Adrenal gland (tissue), 12 donors: ENCODE measurements around the gene GOLGA6L7. TPM values are rescaled to one million over a fixed set of nuclear protein-coding genes. Genes with fewer than 3 reads are reported as not detected.
"Not testable (repeated sequence)": the region's sequence is repeated elsewhere in the genome, so short reads cannot be mapped to it uniquely, and the experiment has no call there.

Source experiments
- DNase-seq, 7 donors: peaks; one replicate each; pipeline ENCODE4 v3.0.0-alpha.2; 2019 to 2020
- H3K27ac ChIP-seq, 5 donors: fragments of 200-600 bp; sonication (generic) in 4 of 5; 1 replicate in 3 of 5; 2 replicates in 2 of 5; pipeline versions ENCODE4 v1.5.1 to v1.8.0; 2016 to 2020; ENCODE audit warnings: mild to moderate bottlenecking in 1 of 5
- H3K27me3 ChIP-seq: fragments of 200-600 bp; 2 replicates; pipeline ENCODE4 v1.8.0; 2021
- H3K36me3 ChIP-seq, 2 donors: fragments of 200-600 bp; replicated peaks in 1 of 2; 1 replicate in 1 of 2; 2 replicates in 1 of 2; pipeline versions ENCODE4 v1.5.1 to v1.8.0; 2018 to 2022
- H3K4me1 ChIP-seq, 2 donors: fragments of 200-600 bp; replicated peaks in 1 of 2; 1 replicate in 1 of 2; 2 replicates in 1 of 2; pipeline versions ENCODE4 v1.5.1 to v1.8.0; 2018 to 2021
- H3K4me3 ChIP-seq, 4 donors: fragments of 200-600 bp; sonication (generic) in 3 of 4; one replicate each; pipeline ENCODE4 v1.5.1; 2016 to 2018
- H3K9me3 ChIP-seq, 3 donors: fragments of 200-600 bp; sonication (generic) in 1 of 3; replicated peaks in 1 of 3; 1 replicate in 2 of 3; 2 replicates in 1 of 3; pipeline versions ENCODE4 v1.5.1 to v1.8.0; 2016 to 2021
- POLR2A ChIP-seq, 2 donors: fragments of 450-650 bp; IDR thresholded peaks; one replicate each; pipeline ENCODE4 v1.6.1; 2017; ENCODE audit warnings: antibody characterized with exemption in 2 of 2, mild to moderate bottlenecking in 2 of 2, moderate library complexity in 1 of 2
- WGBS, 4 donors: extraction: QIAGEN DNeasy Blood & Tissue Kit in 2 of 4; methylation state at CpG; one replicate each; pipeline versions ENCODE4 v1.1.5 to v1.1.7; 2013 to 2017; 5-methylcytosine and 5-hydroxymethylcytosine counted together
- intact Hi-C, 2 donors: fragments of 100-400 bp; cut with DNase I; formaldehyde crosslinking; loops; one replicate each; pipeline versions ENCODE4 v1.14.1 to v1.15.0; 2022 to 2023
- polyA plus RNA-seq, 3 donors: library from polyadenylated mRNA; stranded (reverse); fragments of 200-250 nt in 2 of 3; fragments of 350-450 nt in 1 of 3; fragmentation: Illumina TruSeq in 1 of 3; extraction: RNeasy Lipid Tissue Mini Kit (QIAGEN cat#74804) in 1 of 3; gene quantifications; one replicate each; pipeline ENCODE4 v1.2.3, GENCODE V29; 2013 to 2014
- total RNA-seq, 9 donors: library from RNA; depleted of rRNA in 4 of 9; stranded (reverse); fragments of >200 nt in 4 of 9; fragments of 120-200 nt in 1 of 9; fragmentation: NEBNext Ultra II Directional in 1 of 9; extraction: Animal tissue kit (Norgen Biotek cat#: 25700) in 1 of 9; gene quantifications; one replicate each; pipeline versions ENCODE4 v1.1.0 to v1.2.4, GENCODE V29; 2013 to 2023
- TF ChIP-seq, protein P1 (sequence below), 6 experiments: fragments of 450-650 bp in 4 of 6; fragments of 200-600 bp in 2 of 6; sonication (generic) in 1 of 6; IDR thresholded peaks; 1 replicate in 5 of 6; 2 replicates in 1 of 6; pipeline versions ENCODE4 v1.5.1 to v1.8.0; 2016 to 2021; ENCODE audit warnings: antibody characterized with exemption in 6 of 6, mild to moderate bottlenecking in 2 of 6, moderate library complexity in 1 of 6
- donor health status: healthy with polysubstance abuse.
- donor health status: Bipolar disorder and iron deficiency.
- donor health status: DM: yes; HTN: yes; CAD: no.
- donor health status: DM: no; HTN: no; CAD: no.
- donor health status: DM: no; HTN: no; CAD: no.
- donor health status: DM: yes; HTN: yes; CAD: no.

The GOLGA6L7 gene
- total and polyA plus RNA-seq, 12 donors = not detected

DNA sequence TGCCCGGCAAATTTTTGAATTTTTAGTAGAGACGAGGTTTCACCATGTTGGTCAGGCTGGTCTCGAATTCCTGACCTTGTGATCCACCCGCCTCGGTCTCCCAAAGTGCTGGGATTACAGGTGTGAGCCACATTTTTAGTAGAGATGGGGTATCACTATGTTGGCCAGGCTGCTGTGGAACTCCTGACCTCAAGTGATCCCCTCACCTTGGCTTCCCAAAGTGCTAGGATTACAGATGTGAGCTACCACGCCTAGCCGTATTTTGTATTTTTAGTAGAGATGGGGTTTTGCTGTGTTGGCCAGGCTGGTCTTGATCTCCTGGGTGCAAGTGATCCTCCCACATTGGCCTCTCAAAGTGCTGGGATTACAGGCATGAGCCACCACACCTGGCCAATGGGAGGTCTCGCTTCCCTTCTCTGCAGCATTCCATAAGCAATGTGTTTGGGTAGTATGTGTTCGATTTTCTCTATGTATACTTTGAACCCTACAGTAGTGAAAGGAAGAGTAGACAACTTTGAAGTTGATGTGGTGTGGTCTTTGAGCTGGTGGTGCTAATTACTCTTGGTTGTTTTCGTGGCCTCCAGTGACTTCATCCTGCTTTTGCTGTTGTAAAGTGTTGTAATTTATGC lies 13.4 kb downstream of the GOLGA6L7 start:
- H3K9me3 ChIP-seq, H3K27me3 ChIP-seq, intact Hi-C loops, H3K36me3 ChIP-seq, H3K27ac ChIP-seq, H3K4me3 ChIP-seq, H3K4me1 ChIP-seq, DNase-seq: not testable (repeated sequence)
- 90 to 95% (median 94%) methylated on average over 8 to 10 of the region's 10 CpGs for WGBS, 4 donors

DNA sequence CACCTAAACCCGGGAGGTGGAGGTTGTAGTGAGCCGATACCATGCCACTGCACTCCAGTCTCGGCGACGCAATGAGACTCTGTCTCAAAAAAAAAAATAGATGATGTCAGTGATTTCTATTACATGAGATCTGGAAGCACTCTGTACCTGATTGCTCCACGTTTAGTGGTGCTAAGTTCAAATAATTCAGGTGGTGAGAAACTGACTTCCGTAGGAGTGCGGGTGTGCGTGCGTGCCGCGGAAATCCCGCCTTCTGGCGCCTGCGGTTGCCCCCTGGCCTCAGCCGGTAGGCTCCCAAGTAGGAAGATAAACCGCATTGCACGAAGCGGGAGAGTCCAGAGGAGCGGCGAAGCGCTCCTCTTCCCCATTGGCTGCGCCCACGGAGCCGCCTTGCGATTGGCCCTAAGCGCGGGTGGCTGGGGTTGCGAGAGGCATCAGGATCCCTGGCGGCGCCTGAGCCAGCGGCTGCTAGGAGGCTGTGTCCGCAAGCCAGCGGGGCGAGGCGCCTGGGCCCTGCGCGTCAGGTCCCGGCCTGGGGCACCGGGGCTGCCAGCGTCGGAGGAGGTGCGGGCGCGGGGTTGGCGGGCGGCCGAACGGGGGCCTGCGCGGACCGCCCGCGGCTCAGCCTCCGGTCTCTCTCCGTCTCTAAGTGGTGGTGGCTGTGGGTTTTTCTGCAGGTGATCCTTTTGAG lies 16.4 kb downstream of the GOLGA6L7 start:
- H3K27me3 ChIP-seq, H3K4me1 ChIP-seq, intact Hi-C loops, H3K36me3 ChIP-seq, H3K9me3 ChIP-seq: not testable (repeated sequence)
- peak; percentile 78 to 91 (median 84) for DNase-seq
- Histone ChIP-seq H3K27ac (peak overlapping the region in 2 of 5 donors; percentile 17 to 22), H3K4me3 (peak overlapping the region in 3 of 4 donors; percentile 34 to 65 (median 55))
- WGBS, 4 donors = 1 to 6% (median 2%) methylated on average over 12 to 55 of the region's 56 CpGs
- TF ChIP-seq, protein P1, sequence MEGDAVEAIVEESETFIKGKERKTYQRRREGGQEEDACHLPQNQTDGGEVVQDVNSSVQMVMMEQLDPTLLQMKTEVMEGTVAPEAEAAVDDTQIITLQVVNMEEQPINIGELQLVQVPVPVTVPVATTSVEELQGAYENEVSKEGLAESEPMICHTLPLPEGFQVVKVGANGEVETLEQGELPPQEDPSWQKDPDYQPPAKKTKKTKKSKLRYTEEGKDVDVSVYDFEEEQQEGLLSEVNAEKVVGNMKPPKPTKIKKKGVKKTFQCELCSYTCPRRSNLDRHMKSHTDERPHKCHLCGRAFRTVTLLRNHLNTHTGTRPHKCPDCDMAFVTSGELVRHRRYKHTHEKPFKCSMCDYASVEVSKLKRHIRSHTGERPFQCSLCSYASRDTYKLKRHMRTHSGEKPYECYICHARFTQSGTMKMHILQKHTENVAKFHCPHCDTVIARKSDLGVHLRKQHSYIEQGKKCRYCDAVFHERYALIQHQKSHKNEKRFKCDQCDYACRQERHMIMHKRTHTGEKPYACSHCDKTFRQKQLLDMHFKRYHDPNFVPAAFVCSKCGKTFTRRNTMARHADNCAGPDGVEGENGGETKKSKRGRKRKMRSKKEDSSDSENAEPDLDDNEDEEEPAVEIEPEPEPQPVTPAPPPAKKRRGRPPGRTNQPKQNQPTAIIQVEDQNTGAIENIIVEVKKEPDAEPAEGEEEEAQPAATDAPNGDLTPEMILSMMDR (IDR thresholded peaks at IDR 0.05) = peak in 1 of 6 experiments; percentile 4
- peak in 1 of 2 donors; percentile 36 for TF ChIP-seq POLR2A (IDR thresholded peaks at IDR 0.05)

DNA sequence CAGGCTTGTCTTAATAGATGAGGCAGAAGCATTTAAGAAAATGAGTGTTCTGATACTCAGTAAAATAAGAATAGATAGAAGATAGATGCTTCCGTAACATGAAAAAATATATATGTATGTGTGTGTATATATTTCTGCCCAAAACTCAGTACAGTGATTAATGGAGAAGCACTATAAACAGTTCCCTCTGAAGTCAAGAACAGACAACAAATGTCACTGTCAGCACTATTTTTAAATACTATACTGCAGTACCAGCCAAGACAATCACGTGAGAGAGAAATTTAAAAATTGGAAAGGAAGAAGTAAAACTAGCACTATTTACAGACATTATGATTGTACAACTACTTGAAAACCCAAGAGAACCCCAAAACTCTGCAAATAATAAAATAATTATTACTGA lies 27.0 kb downstream of the GOLGA6L7 start:
- intact Hi-C loops, H3K4me3 ChIP-seq, H3K27me3 ChIP-seq, H3K4me1 ChIP-seq, H3K9me3 ChIP-seq, H3K27ac ChIP-seq, H3K36me3 ChIP-seq, DNase-seq: not testable (repeated sequence)
- WGBS, 4 donors = 69 to 78% (median 74%) methylated on average over 2 of the region's 2 CpGs

DNA sequence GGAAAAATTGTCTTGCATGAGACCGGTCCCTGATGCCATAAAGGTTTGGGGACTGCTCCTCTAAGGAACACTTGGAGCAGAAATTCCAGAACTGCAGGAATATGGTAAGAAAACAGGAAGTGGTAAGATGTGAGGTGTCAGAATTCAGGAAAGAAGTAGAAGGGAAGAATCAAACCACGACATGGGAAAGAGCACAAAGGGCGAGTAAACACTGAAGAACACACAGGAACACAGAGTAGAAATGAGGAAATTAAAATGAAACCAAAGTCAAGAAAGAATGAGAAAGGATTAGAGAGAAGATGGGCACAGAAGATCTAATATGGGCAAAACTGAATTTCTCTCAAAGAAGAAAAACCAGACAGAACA lies 28.5 kb downstream of the GOLGA6L7 start:
- H3K27ac ChIP-seq, H3K4me3 ChIP-seq, H3K9me3 ChIP-seq, H3K36me3 ChIP-seq, H3K27me3 ChIP-seq, intact Hi-C loops, H3K4me1 ChIP-seq, DNase-seq: not testable (repeated sequence)
- WGBS, 4 donors = 63 to 71% methylated on average over 1 of the region's 3 CpGs; no CpG with 5 or more reads in 2 of the 4 donors

DNA sequence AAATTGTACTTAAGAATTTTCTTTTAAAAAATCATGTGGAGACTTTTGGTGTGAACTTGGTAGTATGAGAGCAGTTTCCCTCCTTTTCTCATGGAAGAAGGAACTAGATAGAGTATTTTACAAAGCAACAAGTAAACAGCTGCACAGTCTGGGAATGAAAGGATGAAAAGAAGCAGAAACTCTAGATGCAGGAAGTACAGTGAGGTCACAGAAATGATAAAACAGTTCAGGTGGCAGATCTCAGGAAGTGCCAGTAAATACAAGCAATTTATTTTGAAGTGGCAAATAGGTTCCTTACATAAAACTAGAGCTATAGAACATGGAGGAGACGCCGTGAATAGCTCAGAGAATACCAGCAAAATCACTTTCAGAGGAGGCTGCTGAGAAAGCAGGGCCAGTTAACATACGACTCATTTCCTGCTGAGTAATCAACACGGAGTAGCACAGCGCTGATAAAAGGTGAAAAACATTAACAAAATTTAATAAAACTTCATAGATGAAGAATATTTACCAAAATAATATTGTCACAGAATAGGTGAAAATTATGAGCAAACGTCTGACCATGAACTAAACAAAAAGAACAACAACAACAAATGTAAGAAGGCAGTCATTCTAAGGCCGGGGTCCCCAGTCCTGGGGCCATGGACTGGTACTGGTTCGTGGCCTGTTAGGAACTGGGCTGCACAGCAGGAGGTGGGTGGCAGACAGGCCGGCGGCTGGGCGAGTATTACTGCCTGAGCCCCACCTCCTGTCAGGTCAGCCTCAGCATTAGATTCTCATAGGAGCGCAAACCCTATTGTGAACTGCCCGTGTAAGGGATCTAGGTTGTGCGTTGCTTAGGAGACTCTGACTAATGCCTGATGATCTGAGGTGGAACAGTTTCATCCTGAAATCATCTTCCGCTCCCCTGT lies 29.2 kb downstream of the GOLGA6L7 start:
- H3K36me3 ChIP-seq, DNase-seq, H3K27me3 ChIP-seq, H3K4me3 ChIP-seq, intact Hi-C loops, H3K27ac ChIP-seq, H3K4me1 ChIP-seq, H3K9me3 ChIP-seq: not testable (repeated sequence)
- 62 to 66% (median 64%) methylated on average over 5 to 10 of the region's 15 CpGs for WGBS, 4 donors

DNA sequence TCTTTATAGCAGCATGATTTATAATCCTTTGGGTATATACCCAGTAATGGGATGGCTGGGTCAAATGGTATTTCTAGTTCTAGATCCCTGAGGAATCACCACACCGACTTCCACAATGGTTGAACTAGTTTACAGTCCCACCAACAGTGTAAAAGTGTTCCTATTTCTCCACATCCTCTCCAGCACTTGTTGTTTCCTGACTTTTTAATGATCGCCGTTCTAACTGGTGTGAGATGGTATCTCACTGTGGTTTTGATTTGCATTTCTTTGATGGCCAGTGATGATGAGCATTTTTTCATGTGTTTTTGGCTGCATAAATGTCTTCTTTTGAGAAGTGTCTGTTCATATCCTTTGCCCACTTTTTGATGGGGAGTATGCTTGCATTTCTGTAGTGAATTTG lies 30.3 kb downstream of the GOLGA6L7 start:
- 72 to 100% (median 89%) methylated on average over 2 of the region's 3 CpGs for WGBS, 4 donors
- intact Hi-C loops, H3K27me3 ChIP-seq, H3K36me3 ChIP-seq, H3K4me3 ChIP-seq, H3K9me3 ChIP-seq, H3K27ac ChIP-seq, H3K4me1 ChIP-seq, DNase-seq: not testable (repeated sequence)

DNA sequence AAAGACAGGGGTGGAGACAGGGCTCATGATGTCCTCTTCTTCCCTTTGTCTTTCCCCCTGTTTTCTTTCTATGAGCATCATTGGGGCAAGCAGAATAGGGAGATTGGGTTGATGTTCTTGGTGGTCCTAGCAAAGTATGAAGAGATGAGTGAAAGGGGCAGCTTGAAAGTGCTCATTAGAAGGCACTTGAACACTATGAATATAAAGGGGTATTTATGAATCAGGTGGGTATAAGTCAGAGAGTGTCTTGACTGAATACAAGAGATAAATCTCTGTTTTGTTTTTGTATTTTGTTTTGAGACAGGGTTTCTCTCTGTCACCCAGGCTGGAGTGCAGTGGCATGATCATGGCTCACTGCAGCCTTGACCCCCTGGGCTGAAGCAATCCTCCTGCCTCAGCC lies 34.4 kb downstream of the GOLGA6L7 start:
- DNase-seq, H3K9me3 ChIP-seq, H3K4me1 ChIP-seq, intact Hi-C loops, H3K27ac ChIP-seq, H3K36me3 ChIP-seq, H3K4me3 ChIP-seq, H3K27me3 ChIP-seq: not testable (repeated sequence)

DNA sequence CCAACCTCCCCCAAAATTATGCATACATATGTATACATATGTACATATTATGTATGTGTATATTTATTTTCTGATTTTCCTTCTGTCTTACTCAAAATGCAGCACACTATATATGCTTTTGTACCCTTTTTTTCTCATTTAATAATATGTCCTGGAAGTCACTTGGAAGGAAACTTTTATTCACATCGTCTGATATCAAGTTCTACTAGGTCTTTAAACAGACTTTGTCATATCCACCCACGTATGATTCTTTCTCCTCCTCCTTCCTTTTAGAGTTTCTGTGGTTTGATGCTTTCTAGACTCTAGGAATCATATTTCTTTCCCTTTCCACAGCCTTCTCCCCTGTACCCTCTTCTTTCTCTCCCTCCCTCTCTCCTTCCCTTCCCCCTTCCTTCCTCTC lies 35.1 kb downstream of the GOLGA6L7 start:
- 29 to 63% (median 48%) methylated on average over 1 to 2 of the region's 2 CpGs for whole genome bisulfite sequencing, 4 donors
- intact Hi-C loops, H3K9me3 ChIP-seq, H3K27me3 ChIP-seq, H3K4me1 ChIP-seq, DNase-seq, H3K27ac ChIP-seq, H3K36me3 ChIP-seq, H3K4me3 ChIP-seq: not testable (repeated sequence)

DNA sequence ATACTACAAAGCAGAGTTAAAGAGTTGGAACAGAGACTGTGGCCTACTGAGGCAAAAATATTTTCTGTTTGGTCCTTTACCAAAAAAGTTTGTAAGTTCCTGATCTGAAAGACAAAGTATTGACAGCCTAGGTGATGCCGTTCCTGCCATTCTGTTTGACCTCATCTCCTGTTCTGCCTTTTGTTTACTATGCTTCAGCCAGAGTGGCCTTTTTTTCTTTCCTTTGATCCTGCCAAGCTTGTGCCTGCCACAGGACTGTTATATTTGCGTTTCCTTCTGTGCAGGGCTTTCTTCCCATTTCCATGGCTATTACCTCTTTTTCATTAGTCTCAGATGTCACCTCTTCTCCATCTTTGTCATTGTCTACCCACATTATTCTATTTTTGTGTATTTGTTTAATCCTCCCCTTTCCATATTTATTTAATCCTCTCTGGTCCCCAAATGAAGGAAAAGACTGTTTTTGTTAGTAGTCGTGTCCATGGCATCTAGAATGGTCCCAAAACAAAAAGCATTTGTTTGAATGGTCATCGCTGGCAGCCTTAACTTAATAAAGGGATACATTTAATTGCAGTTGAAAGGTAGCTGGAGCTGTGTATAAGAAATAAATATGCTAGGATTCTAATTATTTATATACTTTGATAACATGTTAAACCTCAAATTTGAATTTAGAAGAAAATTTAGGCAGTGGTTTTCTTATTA lies 36.4 kb downstream of the GOLGA6L7 start:
- intact Hi-C loops, H3K4me1 ChIP-seq, H3K27me3 ChIP-seq, H3K9me3 ChIP-seq, H3K36me3 ChIP-seq, H3K27ac ChIP-seq, DNase-seq, H3K4me3 ChIP-seq: not testable (repeated sequence)
- 73 to 85% (median 79%) methylated on average over 4 of the region's 4 CpGs for WGBS, 4 donors
